B cell (primary cell): ENCODE measurements around the gene LRRC10.
"Not testable (repeated sequence)": the region's sequence is repeated elsewhere in the genome, so short reads cannot be mapped to it uniquely, and the experiment has no call there.

Source experiments
- EZH2 ChIP-seq: IDR thresholded peaks from 2 replicates; pipeline ENCODE4 v1.6.1; 2012; ENCODE audit warnings: borderline replicate concordance, low read depth, mild to moderate bottlenecking, moderate library complexity, low read length; ENCODE audit not compliant: insufficient read depth, poor library complexity, severe bottlenecking
- TF ChIP-seq, protein P1 (sequence below): fragments of 200-600 bp; IDR thresholded peaks from one replicate; pipeline ENCODE4 v1.8.0; 2022; ENCODE audit warnings: antibody characterized with exemption, mild to moderate bottlenecking

DNA sequence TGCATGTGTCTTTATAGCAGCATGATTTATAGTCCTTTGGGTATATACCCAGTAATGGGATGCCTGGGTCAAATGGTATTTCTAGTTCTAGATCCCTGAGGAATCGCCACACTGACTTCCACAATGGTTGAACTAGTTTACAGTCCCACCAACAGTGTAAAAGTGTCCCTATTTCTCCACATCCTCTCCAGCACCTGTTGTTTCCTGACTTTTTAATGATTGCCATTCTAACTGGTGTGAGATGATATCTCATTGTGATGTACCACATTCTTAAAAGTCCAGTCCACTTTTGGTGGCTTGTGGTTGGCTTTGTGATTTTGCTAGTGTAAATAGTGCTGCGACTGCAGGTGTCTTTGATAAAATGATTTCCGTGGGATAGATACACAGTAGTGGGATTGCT is 6.4 kb downstream of the LRRC10 start:
- TF ChIP-seq, protein P1, sequence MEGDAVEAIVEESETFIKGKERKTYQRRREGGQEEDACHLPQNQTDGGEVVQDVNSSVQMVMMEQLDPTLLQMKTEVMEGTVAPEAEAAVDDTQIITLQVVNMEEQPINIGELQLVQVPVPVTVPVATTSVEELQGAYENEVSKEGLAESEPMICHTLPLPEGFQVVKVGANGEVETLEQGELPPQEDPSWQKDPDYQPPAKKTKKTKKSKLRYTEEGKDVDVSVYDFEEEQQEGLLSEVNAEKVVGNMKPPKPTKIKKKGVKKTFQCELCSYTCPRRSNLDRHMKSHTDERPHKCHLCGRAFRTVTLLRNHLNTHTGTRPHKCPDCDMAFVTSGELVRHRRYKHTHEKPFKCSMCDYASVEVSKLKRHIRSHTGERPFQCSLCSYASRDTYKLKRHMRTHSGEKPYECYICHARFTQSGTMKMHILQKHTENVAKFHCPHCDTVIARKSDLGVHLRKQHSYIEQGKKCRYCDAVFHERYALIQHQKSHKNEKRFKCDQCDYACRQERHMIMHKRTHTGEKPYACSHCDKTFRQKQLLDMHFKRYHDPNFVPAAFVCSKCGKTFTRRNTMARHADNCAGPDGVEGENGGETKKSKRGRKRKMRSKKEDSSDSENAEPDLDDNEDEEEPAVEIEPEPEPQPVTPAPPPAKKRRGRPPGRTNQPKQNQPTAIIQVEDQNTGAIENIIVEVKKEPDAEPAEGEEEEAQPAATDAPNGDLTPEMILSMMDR = not testable (repeated sequence)
- not testable (repeated sequence) for TF ChIP-seq EZH2
